HCT116 (cell line): ENCODE measurements around the gene IFIT5. TPM values are rescaled to one million over a fixed set of nuclear protein-coding genes. Genes with fewer than 3 reads are reported as not detected.
"Not testable (repeated sequence)": the region's sequence is repeated elsewhere in the genome, so short reads cannot be mapped to it uniquely, and the experiment has no call there.

Experiments
- ATAC-seq: fragments of 200-7000 bp; cut with Tn5 transposase; 2 replicates; pipeline ENCODE4 v1.9.1; 2020; ENCODE audit warnings: mild to moderate bottlenecking, moderate library complexity
- BruUV-seq: library from RNA; stranded (reverse); fragments of 400-500 nt; replicated peaks from 2 replicates; lab custom pipeline; 2021; lab: Mats Ljungman, UMichigan
- CTCF ChIA-PET: fragments of 300-600 bp; sonication (Branson Sonifier 250); formaldehyde crosslinking; loops from one replicate; lab custom pipeline; 2021; ENCODE audit warnings: antibody characterized with exemption; lab: Charles Lee
- POLR2A ChIA-PET: fragments of 300-600, 350-600 bp; sonication (Branson Sonifier 250); formaldehyde crosslinking; loops from one replicate; lab custom pipeline; 2021; ENCODE audit warnings: antibody characterized with exemption; lab: Charles Lee
- RAD21 ChIA-PET, 2 experiments: fragments of 300-600 bp; sonication (Branson Sonifier 250); formaldehyde crosslinking; loops; one replicate each; lab custom pipeline; 2023; ENCODE audit warnings: low total read pairs in 2 of 2; ENCODE audit not compliant: uncharacterized antibody in 2 of 2, unreplicated experiment in 2 of 2, low non-redundant PET in 1 of 2; lab: Charles Lee
- DNase-seq: peaks from one replicate; pipeline ENCODE4 v3.0.0-alpha.2; 2010; ENCODE audit warnings: low read depth, low spot score
- H2AFZ ChIP-seq: fragments of 200-600 bp; shearing (Covaris generic), sonication (generic); 2 replicates; pipeline ENCODE4 v1.6.1; 2017; ENCODE audit warnings: low read depth, mixed run types, mixed read lengths, antibody characterized with exemption, low read length; ENCODE audit not compliant: poor library complexity, severe bottlenecking
- H3K27ac ChIP-seq: 2 replicates; pipeline ENCODE4 v1.5.1; 2012; ENCODE audit warnings: low read depth, low read length
- H3K27me3 ChIP-seq: fragments of 200-600 bp; sonication (generic); 2 replicates; pipeline ENCODE4 v1.6.1; 2016; ENCODE audit warnings: mixed run types, low read length, mixed read lengths; ENCODE audit not compliant: insufficient read depth
- H3K36me3 ChIP-seq, 2 experiments: fragments of 200-500 bp in 1 of 2; fragments of 200-600 bp in 1 of 2; sonication (Bioruptor generic) in 1 of 2; sonication (generic) in 1 of 2; 2 replicates each; pipeline versions ENCODE4 v1.5.1 to v1.6.1; 2014 to 2016; ENCODE audit warnings: low read length in 2 of 2, inconsistent platforms in 1 of 2, mixed read lengths in 1 of 2, mixed run types in 1 of 2; ENCODE audit not compliant: insufficient read depth in 2 of 2, control insufficient read depth in 1 of 2
- H3K4me1 ChIP-seq, 2 experiments: fragments of 200-600 bp in 1 of 2; sonication (generic) in 1 of 2; 2 replicates each; pipeline versions ENCODE4 v1.5.1 to v1.6.1; 2012 to 2017; ENCODE audit warnings: low read length in 2 of 2, inconsistent platforms in 1 of 2, mild to moderate bottlenecking in 1 of 2, mixed read lengths in 1 of 2, mixed run types in 1 of 2, moderate library complexity in 1 of 2; ENCODE audit not compliant: insufficient read depth in 2 of 2, control insufficient read depth in 1 of 2
- H3K4me2 ChIP-seq: fragments of 200-600 bp; sonication (generic); 2 replicates; pipeline ENCODE4 v1.6.1; 2017; ENCODE audit warnings: mixed run types, low read length, mixed read lengths
- H3K4me3 ChIP-seq, 2 experiments: fragments of 200-600 bp in 1 of 2; sonication (generic) in 1 of 2; replicated peaks in 1 of 2; 2 replicates each; pipeline ENCODE4 v1.5.1; 2011 to 2016; ENCODE audit warnings: low read length in 2 of 2, control low read depth in 1 of 2, low read depth in 1 of 2, mild to moderate bottlenecking in 1 of 2, mixed read lengths in 1 of 2, mixed run types in 1 of 2
- H3K79me2 ChIP-seq: fragments of 200-600 bp; sonication (generic); 2 replicates; pipeline ENCODE4 v1.6.1; 2017; ENCODE audit warnings: mild to moderate bottlenecking, mixed run types, low read length, moderate library complexity, mixed read lengths; ENCODE audit not compliant: insufficient read depth
- H3K9ac ChIP-seq: fragments of 200-600 bp; sonication (generic); 2 replicates; pipeline ENCODE4 v1.6.1; 2016; ENCODE audit warnings: low read length, mixed read lengths
- H3K9me2 ChIP-seq: fragments of 200-600 bp; sonication (generic), shearing (Covaris generic); 2 replicates; pipeline ENCODE4 v1.6.1; 2017; ENCODE audit warnings: mixed run types, mild to moderate bottlenecking, moderate library complexity; ENCODE audit not compliant: insufficient read depth
- H3K9me3 ChIP-seq, 2 experiments: fragments of 200-500 bp in 1 of 2; fragments of 200-600 bp in 1 of 2; sonication (Bioruptor generic) in 1 of 2; sonication (generic) in 1 of 2; 2 replicates each; pipeline ENCODE4 v1.6.1; 2014 to 2017; ENCODE audit warnings: low read length in 2 of 2, mixed read lengths in 2 of 2, inconsistent platforms in 1 of 2, low read depth in 1 of 2, mild to moderate bottlenecking in 1 of 2, mixed run types in 1 of 2, moderate library complexity in 1 of 2; ENCODE audit not compliant: control insufficient read depth in 1 of 2, insufficient read depth in 1 of 2
- H4K20me1 ChIP-seq: fragments of 200-600 bp; sonication (generic), shearing (Covaris generic); 2 replicates; pipeline ENCODE4 v1.6.1; 2017; ENCODE audit warnings: mixed run types, mild to moderate bottlenecking, moderate library complexity; ENCODE audit not compliant: insufficient read depth
- EGR1 ChIP-seq: IDR thresholded peaks from 2 replicates; pipeline ENCODE4 v1.6.1; 2012; ENCODE audit warnings: low read depth
- ELF1 ChIP-seq: IDR thresholded peaks from 2 replicates; pipeline ENCODE4 v1.6.1; 2012; ENCODE audit warnings: low read depth, borderline replicate concordance
- EZH2phosphoT487 ChIP-seq: fragments of 200-600 bp; IDR thresholded peaks from 2 replicates; pipeline ENCODE4 v1.6.1; 2018; ENCODE audit warnings: antibody characterized with exemption, borderline replicate concordance
- FOSL1 ChIP-seq: IDR thresholded peaks from 2 replicates; pipeline ENCODE4 v1.6.1; 2012; ENCODE audit warnings: low read depth
- JUND ChIP-seq: IDR thresholded peaks from 2 replicates; pipeline ENCODE4 v1.6.1; 2012
- POLR2AphosphoS5 ChIP-seq: IDR thresholded peaks from 2 replicates; pipeline ENCODE4 v1.6.1; 2011; ENCODE audit warnings: mild to moderate bottlenecking, low read depth, low read length, moderate library complexity
- RAD21 ChIP-seq: IDR thresholded peaks from 2 replicates; pipeline ENCODE4 v1.6.1; 2012; ENCODE audit warnings: low read depth, mild to moderate bottlenecking
- ZFX ChIP-seq: fragments of 450-650 bp; IDR thresholded peaks from 2 replicates; pipeline ENCODE4 v1.6.1; 2017
- intact Hi-C: fragments of 100-400 bp; cut with micrococcal nuclease; formaldehyde crosslinking; loops from 2 replicates; pipeline ENCODE4 v1.10.0; 2022
- total RNA-seq: library from RNA; stranded (reverse); gene quantifications from one replicate; pipeline ENCODE4 v1.2.1, GENCODE V29; 2021; ENCODE audit not compliant: unreplicated experiment

IFIT5 gene
- total RNA-seq, 1 experiment from 2014 or later = 11.1 TPM

- no peaks in the 10 kb centered on the region for H4K20me1 ChIP-seq
- RAD21 ChIA-PET = no interaction called here
- intact Hi-C loops = no loop called here
- H3K9me3 ChIP-seq = no peaks in the 10 kb centered on the region
- no peaks in the 10 kb centered on the region for H3K79me2 ChIP-seq
- no peak for TF ChIP-seq EZH2phosphoT487
- TF ChIP-seq RAD21 = no peak
- TF ChIP-seq EGR1 = no peak
- TF ChIP-seq FOSL1 = no peak
- no peak for TF ChIP-seq JUND
- no peak for TF ChIP-seq ELF1
- TF ChIP-seq ZFX = no peak
- TF ChIP-seq, all 23 proteins: peak for 0
- H3K4me3 ChIP-seq = no peak overlapping the region
- ATAC-seq (no peak), DNase-seq (no peak)
- no peak overlapping the region for H2AFZ ChIP-seq
- ChIA-PET CTCF (no interaction called here), POLR2A (no interaction called here)
- H3K4me2 ChIP-seq = no peak overlapping the region
- no peaks in the 10 kb centered on the region for H3K4me1 ChIP-seq
- H3K9ac ChIP-seq = no peak overlapping the region
- H3K27me3 ChIP-seq = no peaks in the 10 kb centered on the region
- BruUV-seq = no TSS peak
- no peaks in the 10 kb centered on the region for H3K9me2 ChIP-seq
- H3K27ac ChIP-seq = no peak overlapping the region
- H3K36me3 ChIP-seq = no peaks in the 10 kb centered on the region
Observed at GRCh38 chr10:89403043-89403442, 11.3 kb upstream of the IFIT5 start.

DNA sequence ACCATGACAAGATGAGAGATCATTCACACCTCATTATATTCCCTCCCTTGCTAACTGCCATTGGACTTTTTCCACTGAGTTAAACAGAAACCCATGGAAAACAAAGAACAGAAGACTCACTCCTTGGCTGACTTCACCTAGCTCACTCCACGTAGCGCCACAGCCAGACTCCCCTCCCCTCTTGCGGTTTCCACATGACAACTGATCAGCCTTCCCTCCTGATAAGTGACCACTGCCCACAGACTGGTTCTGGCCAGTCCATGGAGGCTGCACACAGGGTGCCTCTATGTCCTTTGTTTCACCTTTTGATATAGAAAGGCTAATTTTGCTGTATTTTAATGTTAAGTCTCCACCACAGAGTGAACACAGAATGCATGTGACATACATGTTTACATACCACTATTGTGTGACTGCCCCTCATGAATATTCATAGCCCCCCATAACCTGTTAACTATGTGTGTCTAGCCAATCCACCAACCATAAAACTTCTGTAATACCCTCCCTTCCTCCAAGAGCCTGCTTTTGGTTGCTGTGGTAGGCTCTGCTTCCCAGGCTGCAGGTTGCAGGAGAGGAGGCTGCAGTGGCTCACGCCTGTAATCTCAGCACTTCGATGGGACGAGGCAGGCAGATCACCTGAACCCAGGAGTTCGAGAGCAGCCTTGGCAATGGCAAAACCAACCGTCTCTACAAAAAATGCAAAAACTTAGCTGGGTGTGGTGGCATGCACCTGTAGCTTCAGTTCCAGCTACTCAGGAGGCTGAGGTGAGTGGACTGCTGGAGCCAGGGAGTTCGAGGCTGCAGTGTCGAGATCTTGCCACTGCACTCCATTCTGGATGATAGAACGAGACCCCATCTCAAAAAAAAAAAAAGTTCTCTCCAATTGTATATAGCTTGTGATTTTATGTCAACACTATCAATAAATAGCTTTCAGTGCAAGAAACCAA is 10.0 kb upstream of the IFIT5 start:
- no peak for ATAC-seq

GRCh38 chr10:89406178-89406577 is 8.2 kb upstream of the IFIT5 start:
- H3K9me2 ChIP-seq, POLR2A ChIA-PET, DNase-seq, H2AFZ ChIP-seq, ATAC-seq, intact Hi-C loops, H3K9me3 ChIP-seq, H3K79me2 ChIP-seq, H3K27me3 ChIP-seq, H3K9ac ChIP-seq, BruUV-seq, H3K27ac ChIP-seq, H3K4me1 ChIP-seq, H4K20me1 ChIP-seq, H3K4me2 ChIP-seq, H3K4me3 ChIP-seq, CTCF ChIA-PET, H3K36me3 ChIP-seq: not testable (repeated sequence)
- RAD21 ChIA-PET = interaction anchor here in 1 of 2 experiments (0.6 kb wide), 1 partner anchor 76 kb away, joined by 3 read pairs; no protein-coding TSS in a partner anchor

More for the DNA sequence above, 10.0 kb upstream of the IFIT5 start:
- H3K27me3 ChIP-seq = no peaks in the 10 kb centered on the region
- no peaks in the 10 kb centered on the region for H3K4me1 ChIP-seq
- H3K4me3 ChIP-seq = no peak overlapping the region
- BruUV-seq = no TSS peak
- TF ChIP-seq POLR2AphosphoS5 = no peak
- H3K9me2 ChIP-seq = no peaks in the 10 kb centered on the region
- no peak for DNase-seq
- H3K4me2 ChIP-seq = no peak overlapping the region
- H3K9ac ChIP-seq = no peak overlapping the region
- no peaks in the 10 kb centered on the region for H3K9me3 ChIP-seq
- H2AFZ ChIP-seq = no peak overlapping the region
- no peaks in the 10 kb centered on the region for H3K36me3 ChIP-seq
- H3K79me2 ChIP-seq = no peaks in the 10 kb centered on the region
- H3K27ac ChIP-seq = no peak overlapping the region
- no peaks in the 10 kb centered on the region for H4K20me1 ChIP-seq
- intact Hi-C loops = no loop called here
- RAD21 ChIA-PET = no interaction called here
- CTCF ChIA-PET = no interaction called here
- POLR2A ChIA-PET = no interaction called here

DNA sequence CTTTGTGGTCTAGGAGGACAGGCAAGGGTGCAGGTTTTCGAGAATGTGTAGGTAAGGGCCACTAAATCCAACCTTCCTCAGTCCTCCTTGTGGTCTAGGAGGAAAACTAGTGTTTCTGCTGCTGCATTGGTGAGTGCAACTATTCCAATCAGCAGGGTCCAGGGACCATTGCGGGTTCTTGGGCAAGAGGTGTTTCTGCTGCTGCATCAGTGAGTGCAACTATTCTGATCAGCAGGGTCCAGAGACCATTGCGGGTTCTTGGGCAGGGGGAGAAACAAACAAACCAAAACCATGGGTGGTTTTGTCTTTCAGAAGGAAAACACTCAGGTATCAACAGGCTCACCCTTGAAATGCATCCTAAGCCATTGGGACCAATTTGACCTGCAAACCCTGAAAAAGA is 6.6 kb upstream of the IFIT5 start:
- POLR2A ChIA-PET, intact Hi-C loops, H2AFZ ChIP-seq, RAD21 ChIA-PET, H3K4me2 ChIP-seq, H3K4me1 ChIP-seq, H3K9me2 ChIP-seq, H3K9ac ChIP-seq, H3K4me3 ChIP-seq, H3K27me3 ChIP-seq, BruUV-seq, ATAC-seq, H3K9me3 ChIP-seq, H3K79me2 ChIP-seq, DNase-seq, H3K27ac ChIP-seq, H3K36me3 ChIP-seq, CTCF ChIA-PET, H4K20me1 ChIP-seq: not testable (repeated sequence)
